ENCODE data around the gene PARP1. TPM values are rescaled to one million over a fixed set of nuclear protein-coding genes. Genes with fewer than 3 reads are reported as not detected.

The PARP1 gene
- total RNA-seq, 1 experiment from 2014 or later: 376 TPM

DNA sequence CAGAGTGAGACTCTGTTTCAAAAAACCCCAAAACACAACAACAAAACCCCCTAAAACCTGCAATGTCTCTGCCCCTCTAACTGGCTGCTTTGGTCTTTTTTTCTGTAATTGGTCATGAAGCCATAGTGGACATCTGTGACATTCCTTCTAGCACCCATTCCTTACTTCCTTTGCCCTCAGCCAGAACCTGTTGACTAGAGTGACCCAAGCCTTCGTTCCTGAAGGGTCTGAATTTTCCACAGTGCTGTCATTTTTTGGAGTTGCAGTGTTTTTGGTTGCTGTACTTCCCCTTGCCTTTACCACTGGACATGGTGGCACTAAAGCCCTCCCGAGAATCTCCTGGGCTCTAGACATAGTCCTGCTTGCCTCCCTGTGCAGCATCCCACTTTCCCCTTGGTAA, 50.5 kb downstream of the PARP1 start:
- H3K4me3 Mint-ChIP-seq: no peak overlapping the region
- H3K27me3 Mint-ChIP-seq (ENCODE audit: low read depth): no peaks in the 10 kb centered on the region
- TF ChIP-seq MLX (CRISPR knock-in tag; IDR thresholded peaks at IDR 0.05) (no peak), ZNF423 (CRISPR knock-in tag; IDR thresholded peaks at IDR 0.05) (no peak), RELA (CRISPR knock-in tag; IDR thresholded peaks at IDR 0.05; ENCODE audit: borderline replicate concordance) (no peak), NFATC4 (CRISPR knock-in tag; IDR thresholded peaks at IDR 0.05) (no peak)
- ChIA-PET POLR2A (no interaction called here), CTCF (no interaction called here)
- ATAC-seq: no peak
- H3K4me1 Mint-ChIP-seq: peaks cover 7% of the 10 kb centered on the region
- H3K9me3 Mint-ChIP-seq: no peaks in the 10 kb centered on the region
- H3K27ac Mint-ChIP-seq: no peak overlapping the region
- peaks cover 46% of the 10 kb centered on the region for H3K36me3 Mint-ChIP-seq
- DNase-seq (ENCODE audit: low spot score): no peak

DNA sequence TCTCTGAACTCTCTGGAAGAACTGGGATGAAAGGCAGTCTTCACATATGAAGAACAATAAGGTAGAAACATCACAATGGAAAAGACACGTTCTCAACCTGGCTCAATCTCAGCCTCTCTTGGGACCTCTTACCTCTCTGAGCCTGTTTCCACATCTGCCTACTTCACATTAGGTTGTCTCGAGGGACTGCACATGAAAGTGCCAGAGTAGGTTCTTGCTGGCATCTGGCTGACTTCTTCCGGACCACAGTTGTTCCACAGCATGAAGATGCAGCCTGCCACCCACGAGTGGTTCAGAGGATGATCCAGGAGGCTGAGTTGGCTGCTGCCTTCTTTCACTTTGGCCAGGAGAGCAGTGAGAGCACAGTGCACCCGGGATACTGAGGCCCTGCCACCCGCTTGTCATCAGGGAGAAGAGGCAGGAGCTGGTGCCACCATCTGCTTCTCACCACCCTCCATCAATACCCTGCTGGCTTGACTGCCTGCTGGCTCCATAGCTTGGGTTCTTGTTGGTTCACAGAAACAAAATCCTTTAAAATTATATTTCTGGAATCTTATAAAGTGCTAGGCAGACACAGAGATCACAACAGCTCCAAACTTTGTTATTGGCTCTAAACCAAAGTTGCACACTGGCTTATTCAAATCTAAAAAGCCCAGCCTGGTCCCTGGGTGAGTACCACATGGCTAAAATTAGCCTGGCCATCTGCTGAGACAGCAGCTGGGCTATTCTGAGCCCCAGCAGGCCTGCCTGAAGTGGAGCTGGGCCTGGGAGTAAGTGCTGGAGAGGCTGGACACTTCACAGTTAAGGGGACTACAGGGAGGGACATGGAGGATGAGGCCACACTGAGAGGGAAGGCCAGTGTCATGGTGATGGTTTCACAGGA, 52.0 kb downstream of the PARP1 start:
- Mint-ChIP-seq H3K9me3 (no peaks in the 10 kb centered on the region), H3K36me3 (peaks cover 31% of the 10 kb centered on the region), H3K27ac (peak overlapping the region; percentile 57), H3K4me1 (peaks cover 12% of the 10 kb centered on the region), H3K4me3 (no peak overlapping the region), H3K27me3 (ENCODE audit: low read depth) (no peaks in the 10 kb centered on the region)
- ATAC-seq (no peak), DNase-seq (ENCODE audit: low spot score) (no peak)
- POLR2A ChIA-PET: no interaction called here
- TF ChIP-seq SMAD3 (CRISPR knock-in tag; IDR thresholded peaks at IDR 0.05; ENCODE audit: borderline replicate concordance) (no peak), ATF3 (CRISPR knock-in tag; conservative IDR thresholded peaks at IDR 0.05) (no peak), ZNF263 (CRISPR knock-in tag; IDR thresholded peaks at IDR 0.05; ENCODE audit: low read depth) (no peak)
- CTCF ChIA-PET: interaction anchor here (0.6 kb wide), 1 partner anchor 51 kb away, joined by 4 read pairs; no protein-coding TSS in a partner anchor

- H3K4me1 Mint-ChIP-seq: peaks cover 12% of the 10 kb centered on the region
- CTCF ChIA-PET: no interaction called here
- POLR2A ChIA-PET: no interaction called here
- TF ChIP-seq JUN (CRISPR knock-in tag; IDR thresholded peaks at IDR 0.05) (no peak), PRRX2 (CRISPR knock-in tag; IDR thresholded peaks at IDR 0.05) (no peak), HMGXB4 (CRISPR knock-in tag; IDR thresholded peaks at IDR 0.05) (no peak), ATF3 (CRISPR knock-in tag; conservative IDR thresholded peaks at IDR 0.05) (no peak)
- no peaks in the 10 kb centered on the region for H3K27me3 Mint-ChIP-seq (ENCODE audit: low read depth)
- H3K27ac Mint-ChIP-seq: peak overlapping the region; percentile 57; the same call in 1 of the 2 replicates
- ATAC-seq: no peak
- H3K9me3 Mint-ChIP-seq: no peaks in the 10 kb centered on the region
- H3K36me3 Mint-ChIP-seq: peaks cover 24% of the 10 kb centered on the region
- DNase-seq (ENCODE audit: low spot score): no peak
- H3K4me3 Mint-ChIP-seq: no peak overlapping the region
Observed at GRCh38 chr1:226355016-226355415, 52.9 kb downstream of the PARP1 start.

GRCh38 chr1:226353698-226354525, 54.0 kb downstream of the PARP1 start:
- ATAC-seq (no peak), DNase-seq (ENCODE audit: low spot score) (no peak)
- ChIA-PET CTCF (interaction anchor here (1.1 to 1.2 kb wide), 2 partner anchors 21 to 157 kb away, joined by 3 read pairs; no protein-coding TSS in a partner anchor), POLR2A (interaction anchor here (0.8 kb wide), 1 partner anchor 292 kb away, joined by 3 read pairs; the partner anchor contains the start of gene H3-3A)
- H3K27me3 Mint-ChIP-seq (ENCODE audit: low read depth): no peaks in the 10 kb centered on the region
- no peak overlapping the region for H3K4me3 Mint-ChIP-seq
- H3K4me1 Mint-ChIP-seq: peaks cover 12% of the 10 kb centered on the region
- H3K27ac Mint-ChIP-seq: peak overlapping the region; percentile 25; the same call in 1 of the 2 replicates
- no peaks in the 10 kb centered on the region for H3K9me3 Mint-ChIP-seq
- peaks cover 13% of the 10 kb centered on the region for H3K36me3 Mint-ChIP-seq
- TF ChIP-seq PREB (CRISPR knock-in tag; IDR thresholded peaks at IDR 0.05; ENCODE audit: borderline replicate concordance) (no peak), JAZF1 (CRISPR knock-in tag; IDR thresholded peaks at IDR 0.05) (no peak), MAX (CRISPR knock-in tag; IDR thresholded peaks at IDR 0.05) (no peak), MYBL2 (CRISPR knock-in tag; IDR thresholded peaks at IDR 0.05) (no peak), ATF2 (CRISPR knock-in tag; IDR thresholded peaks at IDR 0.05; ENCODE audit: borderline replicate concordance, low read depth) (no peak), FOXK1 (CRISPR knock-in tag; IDR thresholded peaks at IDR 0.05) (no peak), EMX1 (CRISPR knock-in tag; IDR thresholded peaks at IDR 0.05) (no peak)
- TF ChIP-seq, protein P1, sequence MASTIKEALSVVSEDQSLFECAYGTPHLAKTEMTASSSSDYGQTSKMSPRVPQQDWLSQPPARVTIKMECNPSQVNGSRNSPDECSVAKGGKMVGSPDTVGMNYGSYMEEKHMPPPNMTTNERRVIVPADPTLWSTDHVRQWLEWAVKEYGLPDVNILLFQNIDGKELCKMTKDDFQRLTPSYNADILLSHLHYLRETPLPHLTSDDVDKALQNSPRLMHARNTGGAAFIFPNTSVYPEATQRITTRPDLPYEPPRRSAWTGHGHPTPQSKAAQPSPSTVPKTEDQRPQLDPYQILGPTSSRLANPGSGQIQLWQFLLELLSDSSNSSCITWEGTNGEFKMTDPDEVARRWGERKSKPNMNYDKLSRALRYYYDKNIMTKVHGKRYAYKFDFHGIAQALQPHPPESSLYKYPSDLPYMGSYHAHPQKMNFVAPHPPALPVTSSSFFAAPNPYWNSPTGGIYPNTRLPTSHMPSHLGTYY (CRISPR knock-in tag; IDR thresholded peaks at IDR 0.05): no peak

Measured in WTC11 (cell line).